HG02678 (cell line): ENCODE data around the gene EFNA2.
"Not testable (repeated sequence)": the region's sequence is repeated elsewhere in the genome, so short reads cannot be mapped to it uniquely, and the experiment has no call there.

ENCODE experiments used
- ATAC-seq: cut with Tn5 transposase; IDR thresholded peaks from one replicate; pipeline ENCODE4 v1.9.1; 2021; ENCODE audit warnings: mild to moderate bottlenecking, moderate library complexity; ENCODE audit not compliant: unreplicated experiment

Gene EFNA2

DNA sequence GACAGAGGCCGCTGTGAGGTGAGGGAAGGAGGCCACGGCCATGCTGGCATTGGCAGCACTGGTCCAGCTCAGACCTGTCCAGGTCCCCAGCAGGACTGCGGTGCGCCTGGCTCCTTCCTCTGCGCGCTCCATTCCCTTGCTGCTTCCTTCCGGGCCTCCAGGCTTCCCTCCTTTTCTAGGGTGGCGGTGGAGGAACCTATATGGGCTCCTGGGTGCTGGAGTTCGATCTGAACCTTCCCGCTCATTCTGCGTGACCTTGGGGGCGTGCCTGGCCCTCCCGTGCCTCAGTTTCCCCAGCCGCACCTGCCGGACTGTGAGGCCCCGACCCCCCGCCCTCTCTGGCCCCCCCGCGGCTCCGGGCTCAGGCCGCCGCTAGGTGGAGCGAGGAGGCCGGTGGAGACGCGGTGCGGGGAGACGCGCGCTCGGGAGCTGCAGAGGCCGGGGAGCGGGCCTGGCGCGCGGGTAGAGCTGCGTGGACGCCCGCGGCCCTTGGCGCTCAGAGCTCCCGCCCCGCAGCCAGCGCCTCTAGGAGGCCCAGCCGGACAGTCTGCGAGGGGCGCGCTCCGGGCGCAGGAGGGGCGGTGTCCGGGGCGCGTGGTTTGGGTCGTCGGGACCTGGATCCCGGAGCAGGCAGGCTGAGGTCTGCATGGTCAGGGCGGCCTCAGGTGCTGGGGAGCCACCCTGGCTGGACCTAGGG is 29.9 kb downstream of the EFNA2 start:
- ATAC-seq: no peak

DNA sequence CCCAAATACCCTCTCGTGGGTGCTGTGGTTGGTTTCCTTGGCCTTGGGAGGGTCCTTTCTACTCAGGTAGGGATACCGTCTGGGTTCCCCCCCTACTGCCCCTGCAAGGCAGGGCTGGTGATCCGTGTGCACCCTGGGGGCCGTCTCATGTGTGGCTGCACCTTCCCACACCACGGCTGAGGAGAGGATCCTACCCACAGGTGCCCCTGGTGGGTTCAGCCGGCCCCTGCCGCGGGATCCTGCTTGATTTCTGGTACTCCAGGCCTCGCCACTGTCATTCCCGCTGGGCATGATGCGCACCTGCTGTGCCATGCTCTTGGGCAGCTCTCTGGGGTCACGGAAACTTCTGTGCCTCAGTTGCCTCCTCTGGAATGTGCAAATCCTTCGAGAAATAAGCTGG is 30.8 kb downstream of the EFNA2 start:
- no peak for ATAC-seq

DNA sequence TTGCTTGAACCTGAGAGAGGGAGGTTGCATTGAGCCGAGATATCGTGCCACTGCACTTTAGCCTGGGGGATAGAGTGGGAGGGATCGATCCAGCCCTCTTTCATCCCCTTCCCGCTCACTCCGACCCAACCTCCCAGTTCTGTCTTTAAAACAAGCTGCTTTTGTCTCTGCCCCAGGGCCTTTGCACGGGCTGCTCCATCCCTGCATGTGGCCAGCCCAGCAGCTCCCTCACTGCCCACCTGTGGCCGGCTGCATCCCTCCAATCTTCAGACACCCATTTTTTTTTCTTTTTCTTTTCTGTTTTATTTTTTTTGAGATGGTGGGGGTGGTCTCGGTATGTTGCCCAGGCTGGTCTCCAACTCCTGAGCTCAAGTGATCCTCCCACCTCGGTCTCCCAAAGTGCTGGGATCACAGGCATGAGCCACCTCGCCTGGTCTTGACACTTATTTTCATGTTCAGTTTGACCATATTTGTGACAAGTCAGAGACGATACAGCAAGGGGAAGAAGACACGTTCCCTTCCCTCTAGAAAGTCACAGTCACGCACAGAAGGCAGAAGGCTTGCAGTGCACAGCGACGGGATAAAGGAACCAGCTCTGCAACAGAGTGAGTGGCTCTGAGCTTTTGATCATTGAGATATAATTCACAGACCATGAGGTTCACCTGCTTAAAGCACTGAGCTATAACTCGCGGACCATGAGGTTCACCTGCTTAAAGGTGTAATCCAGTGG is 31.8 kb downstream of the EFNA2 start:
- no peak for ATAC-seq

DNA sequence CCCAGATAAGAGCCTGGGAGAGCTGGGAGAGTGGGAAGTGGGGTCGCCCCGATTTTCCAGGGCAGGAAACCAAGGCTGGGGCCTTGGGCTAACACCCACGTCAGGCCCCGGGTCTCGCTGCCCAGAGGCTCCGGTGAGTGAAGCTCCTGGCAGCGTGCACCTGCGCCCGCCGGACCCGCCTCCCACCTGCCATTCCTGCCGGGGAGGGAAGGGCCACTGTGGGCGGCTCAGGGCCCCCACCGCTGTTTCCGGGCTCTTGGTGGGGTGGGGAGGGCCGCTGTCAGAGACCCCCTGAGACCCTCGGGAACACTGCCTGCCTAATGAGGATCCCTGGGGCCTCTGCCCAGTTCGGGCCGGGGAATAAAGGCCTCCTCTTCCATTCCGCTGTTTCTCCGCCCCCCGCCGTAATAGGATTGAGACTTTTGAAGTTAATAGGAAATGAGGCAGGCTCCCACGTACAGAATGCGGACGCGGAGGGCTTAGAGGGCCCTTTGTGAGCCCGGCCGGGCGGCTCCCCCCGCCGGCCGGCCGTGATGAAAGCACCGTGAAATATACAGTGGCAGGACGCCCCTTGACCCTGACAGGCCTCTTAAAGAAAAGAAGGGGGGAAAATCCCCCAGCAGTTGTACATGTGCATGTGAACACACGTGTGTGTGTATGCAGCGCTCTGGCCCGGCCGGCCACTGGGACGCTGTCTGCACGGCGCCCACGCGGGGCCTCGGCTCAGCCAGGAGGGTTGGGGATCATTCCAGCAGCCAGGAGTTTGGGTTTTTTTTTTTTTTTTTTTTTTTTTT is 33.2 kb downstream of the EFNA2 start:
- ATAC-seq: no peak

DNA sequence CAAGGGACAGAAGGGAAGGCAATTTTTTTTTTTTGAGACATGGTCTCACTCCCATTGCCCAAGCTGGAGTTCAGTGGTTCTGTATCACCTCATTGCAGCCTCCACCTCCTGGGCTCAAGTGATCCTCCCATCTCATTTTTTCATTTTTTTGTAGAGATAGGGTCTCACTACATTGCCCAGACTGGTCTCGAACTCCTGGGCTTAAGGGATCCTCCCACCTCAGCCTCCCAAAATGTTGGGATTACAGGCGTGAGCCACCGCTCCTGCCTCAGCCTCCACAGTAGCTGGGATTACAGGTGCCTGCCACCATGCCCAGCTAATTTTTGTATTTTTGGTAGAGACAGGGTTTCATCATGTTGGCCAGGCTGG is 34.6 kb downstream of the EFNA2 start:
- not testable (repeated sequence) for ATAC-seq

DNA sequence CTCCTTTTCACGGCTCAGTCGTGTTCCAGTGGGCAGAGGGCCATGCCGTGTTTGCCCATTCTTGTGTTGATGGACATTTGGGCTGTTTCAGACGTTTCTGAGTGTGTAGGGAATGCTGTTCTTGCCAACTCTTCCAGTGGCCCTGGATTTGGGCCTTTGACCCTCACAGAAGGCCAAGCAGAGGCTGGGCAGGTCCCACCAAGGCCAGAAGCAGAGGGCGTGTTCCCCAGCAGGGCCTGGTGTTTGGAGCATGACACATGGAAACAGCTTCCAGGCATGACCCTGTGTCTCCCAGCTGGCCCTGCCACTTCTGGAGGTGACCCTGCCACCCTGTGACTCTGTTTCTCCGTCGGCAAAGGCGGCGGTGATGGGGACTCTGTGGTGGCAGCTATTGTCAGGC is 35.9 kb downstream of the EFNA2 start:
- no peak for ATAC-seq

DNA sequence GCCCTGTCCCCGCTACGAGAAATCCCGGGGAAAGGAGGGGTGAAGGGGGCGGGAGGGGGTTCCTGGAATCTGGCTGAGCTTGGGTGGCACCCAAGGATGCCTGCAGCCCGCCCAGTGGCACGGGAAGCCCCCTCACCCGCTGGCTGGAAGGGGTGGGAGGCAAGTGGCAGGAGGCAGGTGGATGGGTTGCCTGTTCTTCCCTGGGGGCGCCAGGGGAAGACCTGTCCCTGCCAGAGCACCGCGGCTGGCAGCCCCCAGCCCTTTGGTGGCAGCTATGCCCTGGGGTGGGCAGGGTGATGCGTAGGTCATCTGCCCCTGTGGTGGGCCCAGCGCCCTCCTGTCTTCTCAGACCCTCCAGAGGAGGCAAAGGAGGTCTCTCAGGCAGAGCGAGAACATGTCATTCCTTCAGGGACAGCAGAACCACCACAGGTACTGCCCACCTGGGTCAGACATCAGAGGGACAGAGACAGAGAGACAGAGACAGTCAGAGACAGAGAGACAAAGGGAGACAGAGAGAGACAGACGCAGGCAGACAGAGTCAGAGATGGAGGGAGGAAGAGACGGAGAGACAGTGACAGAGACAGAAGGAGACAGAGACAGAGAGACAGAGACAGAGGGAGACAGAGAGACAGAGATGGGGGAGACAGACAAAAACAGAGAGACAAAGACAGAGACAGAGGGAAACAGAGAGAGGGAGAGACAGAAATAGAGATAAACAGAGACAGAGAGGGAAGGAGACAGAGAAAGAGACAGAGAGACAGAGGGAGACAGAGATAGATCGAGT is 36.7 kb downstream of the EFNA2 start:
- no peak for ATAC-seq

DNA sequence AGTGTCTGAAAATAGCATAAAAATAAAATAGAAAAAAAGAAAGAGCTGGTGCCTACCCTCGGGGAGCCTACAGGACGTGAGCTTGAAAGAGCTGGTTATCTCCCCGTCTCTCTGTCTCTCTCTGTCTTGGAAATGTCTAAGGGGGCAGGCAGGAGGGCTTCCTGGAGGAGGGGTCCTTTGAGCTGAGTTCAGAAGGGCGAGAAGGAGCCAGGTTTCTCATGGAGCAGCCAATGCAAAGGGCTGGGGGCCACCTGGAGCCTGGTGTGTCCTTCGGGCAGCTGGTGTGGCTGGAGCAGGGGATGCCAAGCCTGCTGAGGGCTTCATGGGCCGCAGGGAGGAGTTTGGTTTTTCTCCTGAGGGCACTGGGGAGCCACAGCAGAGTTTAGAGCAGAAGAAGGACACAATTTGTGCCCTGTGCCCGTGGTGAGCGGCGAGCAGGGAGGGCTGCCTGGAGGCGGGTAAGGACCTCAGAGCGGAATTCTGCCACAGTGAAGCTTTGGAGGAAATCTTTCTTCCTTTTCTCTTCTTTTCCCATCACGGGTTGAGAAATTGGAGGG is 38.7 kb downstream of the EFNA2 start:
- no peak for ATAC-seq

DNA sequence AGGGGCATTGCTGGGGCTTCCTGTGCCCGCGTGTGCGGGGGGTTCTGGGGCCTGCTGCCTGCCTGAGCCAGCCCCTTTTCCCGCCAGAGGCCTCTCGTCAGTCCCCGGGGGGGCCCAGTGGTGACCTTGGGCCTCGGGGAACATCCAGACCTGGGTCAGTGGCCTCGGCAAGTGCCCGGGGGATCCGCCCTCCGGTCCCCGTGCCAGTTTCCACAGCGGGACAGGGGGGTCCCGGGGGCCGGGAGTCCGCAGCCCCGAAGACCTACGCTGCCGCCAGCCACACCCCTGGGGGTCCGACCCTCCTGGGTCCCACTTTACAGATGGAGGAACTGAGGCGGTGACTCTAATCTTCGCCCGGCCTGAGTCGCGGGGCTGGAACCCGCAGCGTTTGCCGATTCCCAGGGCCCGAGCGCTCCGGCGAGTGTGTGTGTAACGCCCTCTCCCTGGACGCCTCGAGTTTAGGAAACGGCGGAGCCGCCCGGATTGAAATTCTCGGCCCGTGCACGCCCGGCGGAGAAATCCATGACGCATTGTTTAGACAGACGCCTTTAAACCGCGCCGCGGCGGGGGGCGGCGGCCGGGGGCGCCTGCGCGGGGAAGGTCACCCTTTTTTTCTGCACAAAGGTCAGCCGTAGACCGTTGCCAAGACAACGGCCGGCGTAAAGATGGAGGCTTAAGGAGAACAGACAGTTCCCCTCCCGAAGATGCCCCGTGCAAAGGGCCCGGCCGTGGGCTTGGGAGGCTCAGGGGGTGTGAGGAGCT is 39.3 kb downstream of the EFNA2 start:
- no peak for ATAC-seq

DNA sequence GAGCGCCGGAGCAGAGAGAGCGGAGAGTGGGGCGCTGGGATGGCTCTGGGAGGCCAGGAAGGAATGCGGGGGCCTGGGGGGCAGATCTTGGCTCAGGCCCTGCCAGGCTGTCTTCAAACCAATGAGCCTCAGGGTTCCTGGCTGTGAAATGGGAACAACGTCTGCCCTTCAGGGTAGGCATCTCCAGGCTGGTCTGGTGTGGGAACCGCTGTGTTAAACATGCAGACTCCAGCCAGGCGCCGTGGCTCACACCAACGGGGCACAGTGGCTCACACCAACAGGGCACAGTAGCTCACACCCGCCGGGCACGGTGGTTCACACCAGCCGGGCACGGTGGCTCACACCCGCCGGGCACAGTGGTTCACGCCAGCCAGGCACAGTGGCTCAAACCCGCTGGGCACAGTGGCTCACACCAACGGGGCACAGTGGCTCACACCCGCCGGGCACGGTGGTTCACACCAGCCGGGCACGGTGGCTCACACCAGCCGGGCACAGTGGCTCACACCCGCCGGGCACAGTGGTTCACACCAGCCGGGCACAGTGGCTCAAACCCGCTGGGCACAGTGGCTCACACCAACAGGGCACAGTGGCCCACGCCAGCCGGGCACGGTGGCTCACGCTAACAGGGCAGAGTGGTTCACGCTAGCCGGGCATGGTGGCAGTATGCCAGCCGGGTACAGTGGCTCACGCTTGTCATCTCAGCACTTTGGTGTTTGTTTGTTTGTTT is 40.1 kb downstream of the EFNA2 start:
- no peak for ATAC-seq

DNA sequence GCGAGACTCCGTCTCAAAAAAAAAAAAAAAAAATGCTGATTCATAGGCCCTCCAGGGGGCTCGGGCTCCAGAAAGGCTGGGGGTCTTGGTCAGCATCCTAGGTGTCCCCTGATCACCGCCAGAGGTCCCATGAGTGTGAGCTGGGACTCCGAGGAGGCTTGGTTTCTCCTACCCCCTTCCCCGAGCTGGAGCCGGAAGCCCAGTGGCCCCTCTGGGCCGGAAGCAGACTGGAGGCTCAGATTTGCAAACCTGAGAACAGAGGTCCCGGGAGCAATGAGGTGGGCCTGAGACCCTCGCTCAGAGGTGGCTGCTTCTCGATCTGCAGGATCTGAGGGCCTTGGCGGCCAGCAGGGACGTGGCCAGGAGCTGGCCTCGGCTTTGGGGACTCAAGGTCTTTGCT is 41.5 kb downstream of the EFNA2 start:
- ATAC-seq: no peak

DNA sequence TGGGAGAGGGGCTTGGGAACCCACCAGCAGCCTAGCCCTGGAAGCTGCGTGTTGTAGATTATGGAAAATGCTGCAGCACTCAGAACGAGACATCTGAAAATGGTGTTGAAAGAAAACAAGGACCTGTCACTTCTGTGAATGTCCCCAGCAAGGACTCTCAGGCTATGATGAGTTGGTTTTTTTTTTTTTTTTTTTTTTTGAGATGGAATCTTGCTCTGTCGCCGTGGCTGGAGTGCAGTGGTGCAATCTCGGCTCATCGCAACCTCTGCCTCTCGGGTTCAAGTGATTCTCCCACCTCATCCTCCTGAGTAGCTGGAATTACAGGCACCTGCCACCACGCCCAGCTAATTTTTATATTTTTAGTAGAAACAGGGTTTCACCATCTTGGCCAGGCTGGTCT is 46.5 kb downstream of the EFNA2 start:
- ATAC-seq: not testable (repeated sequence)

DNA sequence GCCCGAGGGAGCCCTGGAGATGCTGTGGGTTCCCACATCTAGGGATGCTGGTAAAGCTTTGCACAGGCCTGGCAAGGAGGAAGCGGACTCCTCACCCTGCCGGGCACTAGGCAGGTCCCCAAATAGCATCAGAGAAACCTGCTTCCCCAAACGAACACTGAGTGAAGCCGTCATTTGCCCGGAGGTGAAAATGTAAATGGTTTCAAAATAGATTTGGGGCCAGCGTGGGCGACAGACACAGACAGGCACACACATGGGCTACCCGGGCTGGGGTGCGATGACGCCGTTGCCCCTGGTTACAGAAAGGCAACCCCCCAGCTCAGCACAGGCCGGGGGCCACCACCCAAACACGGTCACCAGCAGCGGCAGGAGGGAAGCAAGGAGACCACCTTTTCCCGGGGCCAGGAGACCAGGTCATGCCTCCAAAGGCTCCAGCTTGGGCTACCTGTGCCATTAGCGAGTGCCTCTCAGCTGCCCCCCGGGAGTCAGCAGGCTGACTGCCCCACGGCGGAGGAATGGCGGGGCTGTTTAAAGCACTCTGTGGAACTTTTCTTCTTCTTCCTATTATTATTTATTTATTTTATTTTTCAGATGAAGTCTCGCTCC is 50.5 kb downstream of the EFNA2 start:
- ATAC-seq: no peak

DNA sequence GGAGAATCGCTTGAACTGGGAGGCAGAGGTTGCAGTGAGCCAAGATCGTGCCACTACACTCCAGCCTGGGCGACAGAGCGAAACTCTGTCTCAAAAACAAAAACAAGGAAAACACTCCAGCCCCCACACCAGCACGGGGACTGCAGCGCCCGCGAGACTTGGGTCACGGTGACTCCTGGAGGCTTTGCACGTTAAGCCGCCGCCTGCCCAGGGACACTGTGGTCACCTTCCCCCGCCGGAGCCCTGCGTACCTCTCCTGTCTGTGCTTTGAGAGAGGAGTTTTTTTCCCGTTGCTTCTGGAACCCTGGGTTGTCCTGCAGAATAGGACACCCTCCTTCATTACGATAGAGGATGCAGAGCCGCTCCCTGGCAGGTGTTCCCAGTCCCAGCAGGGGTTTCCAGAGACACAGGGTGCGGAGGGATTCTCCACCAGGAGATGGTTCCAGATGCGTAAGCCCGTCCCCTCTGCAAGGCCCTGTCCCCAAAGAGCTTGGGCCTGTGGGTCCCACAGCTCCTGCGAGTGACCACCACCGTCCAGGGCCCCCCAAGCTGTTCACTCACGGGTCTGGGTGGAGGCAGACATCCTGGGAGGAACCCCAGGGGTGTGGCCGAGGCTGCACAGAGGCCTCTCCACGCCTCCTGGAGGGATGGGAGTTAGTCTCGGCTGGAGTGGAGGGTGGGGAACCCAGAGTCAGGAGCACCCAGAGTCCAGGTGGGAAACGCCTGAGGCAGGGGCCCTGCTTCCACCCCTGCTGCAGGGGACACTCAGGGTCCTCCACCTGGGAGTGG is 55.2 kb downstream of the EFNA2 start:
- no peak for ATAC-seq

DNA sequence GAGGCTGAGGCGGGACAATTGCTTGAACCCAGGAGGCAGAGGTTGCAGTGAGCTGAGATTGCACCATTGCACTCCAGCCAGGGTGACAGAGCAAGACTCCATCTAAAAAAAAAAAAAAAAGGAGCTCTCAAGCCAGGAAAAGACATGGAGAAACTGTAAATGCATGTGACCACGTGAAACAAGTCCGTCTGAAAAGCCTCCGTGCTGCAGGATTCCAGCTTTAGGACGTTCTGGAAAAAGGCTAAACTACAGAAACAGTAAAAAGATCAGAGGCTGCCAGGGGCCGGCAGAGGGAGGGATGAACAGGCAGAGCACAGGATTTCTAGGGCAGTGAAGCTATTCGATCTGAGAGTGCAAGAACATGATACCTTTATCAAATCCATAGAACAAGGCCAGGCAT is 57.4 kb downstream of the EFNA2 start:
- ATAC-seq: no peak

DNA sequence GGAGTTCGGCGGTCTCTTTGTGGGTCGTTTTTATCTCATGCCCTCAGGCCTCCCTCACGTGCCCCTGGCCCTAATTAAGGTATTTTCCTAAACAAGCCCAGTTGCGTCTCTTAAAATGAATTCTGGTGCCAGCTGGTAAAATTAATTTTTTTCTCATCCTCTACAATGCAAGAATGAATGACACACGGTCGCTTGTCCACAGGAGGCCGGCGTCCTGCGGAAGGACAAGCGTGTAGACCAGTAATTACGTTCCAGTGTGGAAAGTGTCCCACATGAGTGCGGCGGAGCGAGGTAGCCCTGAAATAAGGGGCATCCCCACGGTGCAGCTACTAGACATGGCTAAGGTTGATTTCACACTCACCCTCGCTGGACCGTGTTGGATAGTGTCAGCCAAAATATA is 63.5 kb downstream of the EFNA2 start:
- no peak for ATAC-seq

DNA sequence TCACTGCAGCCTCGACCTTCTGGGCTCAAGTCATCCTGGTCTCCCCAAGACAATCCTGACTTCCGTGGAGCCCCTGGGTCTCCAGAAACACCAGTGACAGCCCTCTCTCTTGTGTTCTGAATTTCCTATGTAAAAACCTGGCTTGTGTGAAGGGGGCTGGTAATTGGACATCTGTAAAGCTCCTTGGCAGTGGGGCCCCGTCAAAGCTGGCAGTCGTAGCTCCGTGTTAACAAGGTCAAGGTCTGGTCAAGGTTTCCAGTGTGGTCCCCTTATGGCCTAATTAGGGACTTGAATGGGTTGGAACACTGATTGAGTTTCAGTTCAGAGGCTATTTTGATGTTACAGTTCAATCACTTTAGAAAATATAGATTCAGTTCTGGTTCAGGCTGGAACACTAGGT is 65.2 kb downstream of the EFNA2 start:
- no peak for ATAC-seq
